ENCODE results near the gene GDE1. TPM values are rescaled to one million over a fixed set of nuclear protein-coding genes. Genes with fewer than 3 reads are reported as not detected.

Gene GDE1
- total and polyA plus RNA-seq, 2 of the 4 experiments (the other 2 are of a cell fraction): 50.1 to 62.4 TPM

DNA sequence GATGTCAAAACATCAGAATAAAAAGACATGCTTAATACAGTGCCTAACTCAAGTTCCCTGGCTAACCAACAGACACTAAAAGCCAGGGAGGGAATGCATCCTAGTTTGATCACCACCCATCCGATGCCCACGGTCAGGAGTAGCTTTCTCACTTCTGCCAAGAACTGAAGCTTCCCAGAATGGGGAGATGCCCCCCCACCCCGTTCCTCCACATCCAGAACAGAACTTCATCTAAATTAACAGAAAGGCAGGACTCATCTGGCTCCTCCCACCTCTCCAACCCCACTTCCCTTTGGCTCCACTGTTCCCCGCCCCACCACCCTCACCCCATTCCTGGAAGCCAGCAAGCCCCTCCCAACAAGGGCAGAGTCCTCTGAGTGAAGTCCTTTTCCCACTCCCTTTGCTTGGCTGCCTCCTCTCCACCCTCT is 33.7 kb downstream of the GDE1 start:
- dilution Hi-C loops (cut with HindIII; ENCODE audit: low sequenced_read_pairs, unreplicated experiment): no loop called here
- no TSS peak for BruUV-seq (replicated peaks)

More for the DNA sequence above, 33.7 kb downstream of the GDE1 start:
- H3K4me1 ChIP-seq (ENCODE audit: control insufficient read depth, insufficient read depth, low read length): no peaks in the 10 kb centered on the region
- H2BK20ac ChIP-seq (ENCODE audit: low read depth, low read length): no peak overlapping the region
- H3K27ac ChIP-seq (ENCODE audit: insufficient read depth, low read length): no peak overlapping the region
- no peak overlapping the region for H4K91ac ChIP-seq (ENCODE audit: insufficient read depth, low read depth, low read length)
- H4K8ac ChIP-seq (ENCODE audit: low read depth in 2 of 2, low read length in 2 of 2): no peak overlapping the region
- H3K4ac ChIP-seq (ENCODE audit: low read depth, low read length): no peak overlapping the region
- DNase-seq: no peak
- no peak overlapping the region for H3K9ac ChIP-seq (ENCODE audit: low read depth, low read length)
- H2AK9ac ChIP-seq (replicated peaks; ENCODE audit: low read depth, low read length, poor library complexity): no peak overlapping the region
- POLR2A ChIA-PET (ENCODE audit: unreplicated experiment): interaction anchor here (0.6 kb wide), 1 partner anchor 112 kb away, joined by 7 read pairs; no protein-coding TSS in a partner anchor
- no CpG with 5 or more reads among the region's 4 CpGs for WGBS, 2 experiments (ENCODE audit: extremely low coverage in 2 of 2, insufficient read length in 1 of 2)
- no peaks in the 10 kb centered on the region for H3K9me1 ChIP-seq (ENCODE audit: insufficient read depth, low read length)
- intact Hi-C loops (cut with micrococcal nuclease) (no loop called here), in situ Hi-C loops (cut with MboI; ENCODE audit: low sequenced_read_pairs) (no loop called here)
- no peak overlapping the region for H2BK15ac ChIP-seq (ENCODE audit: low read depth, low read length)
- H3K4me3 ChIP-seq (ENCODE audit: insufficient read depth, low read depth, low read length): no peak overlapping the region
- CTCF ChIA-PET: no interaction called here
- no peak overlapping the region for H4K5ac ChIP-seq (ENCODE audit: low read depth, low read length)
- no peak overlapping the region for H3K18ac ChIP-seq (ENCODE audit: low read depth, low read length)
- H2BK120ac ChIP-seq (ENCODE audit: low read depth, low read length): no peak overlapping the region
- H3K9me3 ChIP-seq (ENCODE audit: control insufficient read depth, insufficient read depth, low read length): no peaks in the 10 kb centered on the region
- TF ChIP-seq CHD1 (IDR thresholded peaks at IDR 0.05; ENCODE audit: low read depth, low read length) (no peak), RFX5 (IDR thresholded peaks at IDR 0.05; ENCODE audit: low read depth, low read length) (no peak), SMC3 (IDR thresholded peaks at IDR 0.05; ENCODE audit: low read depth, low read length) (no peak), CEBPB (IDR thresholded peaks at IDR 0.05; ENCODE audit: low read depth, low read length) (no peak), BHLHE40 (IDR thresholded peaks at IDR 0.05; ENCODE audit: low read depth, low read length) (no peak), NFE2L2 (IDR thresholded peaks at IDR 0.05; ENCODE audit: low read depth, low read length) (no peak), FOS (IDR thresholded peaks at IDR 0.05; ENCODE audit: low read depth, low read length) (no peak), RAD21 (IDR thresholded peaks at IDR 0.05; ENCODE audit: low read length) (no peak), RCOR1 (IDR thresholded peaks at IDR 0.05; ENCODE audit: insufficient replicate concordance, low read length) (no peak), MXI1 (IDR thresholded peaks at IDR 0.05; ENCODE audit: borderline replicate concordance, low read depth, low read length) (no peak), MAFK (IDR thresholded peaks at IDR 0.05; ENCODE audit: low read depth, low read length) (no peak), MAZ (IDR thresholded peaks at IDR 0.05; ENCODE audit: borderline replicate concordance, low read depth, low read length) (no peak)
- TF ChIP-seq, protein P1, sequence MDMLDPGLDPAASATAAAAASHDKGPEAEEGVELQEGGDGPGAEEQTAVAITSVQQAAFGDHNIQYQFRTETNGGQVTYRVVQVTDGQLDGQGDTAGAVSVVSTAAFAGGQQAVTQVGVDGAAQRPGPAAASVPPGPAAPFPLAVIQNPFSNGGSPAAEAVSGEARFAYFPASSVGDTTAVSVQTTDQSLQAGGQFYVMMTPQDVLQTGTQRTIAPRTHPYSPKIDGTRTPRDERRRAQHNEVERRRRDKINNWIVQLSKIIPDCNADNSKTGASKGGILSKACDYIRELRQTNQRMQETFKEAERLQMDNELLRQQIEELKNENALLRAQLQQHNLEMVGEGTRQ (IDR thresholded peaks at IDR 0.05; ENCODE audit: low read depth, low read length): no peak
- TF ChIP-seq, protein P2, sequence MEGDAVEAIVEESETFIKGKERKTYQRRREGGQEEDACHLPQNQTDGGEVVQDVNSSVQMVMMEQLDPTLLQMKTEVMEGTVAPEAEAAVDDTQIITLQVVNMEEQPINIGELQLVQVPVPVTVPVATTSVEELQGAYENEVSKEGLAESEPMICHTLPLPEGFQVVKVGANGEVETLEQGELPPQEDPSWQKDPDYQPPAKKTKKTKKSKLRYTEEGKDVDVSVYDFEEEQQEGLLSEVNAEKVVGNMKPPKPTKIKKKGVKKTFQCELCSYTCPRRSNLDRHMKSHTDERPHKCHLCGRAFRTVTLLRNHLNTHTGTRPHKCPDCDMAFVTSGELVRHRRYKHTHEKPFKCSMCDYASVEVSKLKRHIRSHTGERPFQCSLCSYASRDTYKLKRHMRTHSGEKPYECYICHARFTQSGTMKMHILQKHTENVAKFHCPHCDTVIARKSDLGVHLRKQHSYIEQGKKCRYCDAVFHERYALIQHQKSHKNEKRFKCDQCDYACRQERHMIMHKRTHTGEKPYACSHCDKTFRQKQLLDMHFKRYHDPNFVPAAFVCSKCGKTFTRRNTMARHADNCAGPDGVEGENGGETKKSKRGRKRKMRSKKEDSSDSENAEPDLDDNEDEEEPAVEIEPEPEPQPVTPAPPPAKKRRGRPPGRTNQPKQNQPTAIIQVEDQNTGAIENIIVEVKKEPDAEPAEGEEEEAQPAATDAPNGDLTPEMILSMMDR (conservative IDR thresholded peaks at IDR 0.05; ENCODE audit: low read depth, low read length): no peak
- ATAC-seq (ENCODE audit: low read depth): no peak
- H3K14ac ChIP-seq (replicated peaks; ENCODE audit: low read depth, low read length): no peak overlapping the region
- H3K56ac ChIP-seq (ENCODE audit: extremely low read depth, insufficient read depth, low read length): no peak overlapping the region
- H2AK5ac ChIP-seq (ENCODE audit: low read depth, low read length): no peak overlapping the region
- H3K27me3 ChIP-seq (ENCODE audit: control insufficient read depth, insufficient read depth, low read length): peaks cover 2% of the 10 kb centered on the region
- H2AFZ ChIP-seq (replicated peaks; ENCODE audit: low read length, poor library complexity): no peak overlapping the region
- no peak overlapping the region for H3K23ac ChIP-seq (ENCODE audit: low read depth, low read length)
- H3K36me3 ChIP-seq (ENCODE audit: control insufficient read depth, insufficient read depth, low read length): no peaks in the 10 kb centered on the region
- H2BK5ac ChIP-seq (ENCODE audit: low read depth, low read length, poor library complexity, severe bottlenecking): no peak overlapping the region
- H3K4me2 ChIP-seq (ENCODE audit: low read depth, low read length): no peak overlapping the region
- H4K20me1 ChIP-seq (ENCODE audit: insufficient read depth, low read length): no peaks in the 10 kb centered on the region
- H3K79me1 ChIP-seq (ENCODE audit: low read depth in 1 of 2, low read length in 2 of 2): no peaks in the 10 kb centered on the region

All from IMR-90 (cell line).